ENCODE measurements around the gene ATP11A. TPM values are rescaled to one million over a fixed set of nuclear protein-coding genes. Genes with fewer than 3 reads are reported as not detected.

Gene ATP11A
- total and polyA plus RNA-seq, 9 donors: 6.6 to 72.7 (median 34.9) TPM

DNA sequence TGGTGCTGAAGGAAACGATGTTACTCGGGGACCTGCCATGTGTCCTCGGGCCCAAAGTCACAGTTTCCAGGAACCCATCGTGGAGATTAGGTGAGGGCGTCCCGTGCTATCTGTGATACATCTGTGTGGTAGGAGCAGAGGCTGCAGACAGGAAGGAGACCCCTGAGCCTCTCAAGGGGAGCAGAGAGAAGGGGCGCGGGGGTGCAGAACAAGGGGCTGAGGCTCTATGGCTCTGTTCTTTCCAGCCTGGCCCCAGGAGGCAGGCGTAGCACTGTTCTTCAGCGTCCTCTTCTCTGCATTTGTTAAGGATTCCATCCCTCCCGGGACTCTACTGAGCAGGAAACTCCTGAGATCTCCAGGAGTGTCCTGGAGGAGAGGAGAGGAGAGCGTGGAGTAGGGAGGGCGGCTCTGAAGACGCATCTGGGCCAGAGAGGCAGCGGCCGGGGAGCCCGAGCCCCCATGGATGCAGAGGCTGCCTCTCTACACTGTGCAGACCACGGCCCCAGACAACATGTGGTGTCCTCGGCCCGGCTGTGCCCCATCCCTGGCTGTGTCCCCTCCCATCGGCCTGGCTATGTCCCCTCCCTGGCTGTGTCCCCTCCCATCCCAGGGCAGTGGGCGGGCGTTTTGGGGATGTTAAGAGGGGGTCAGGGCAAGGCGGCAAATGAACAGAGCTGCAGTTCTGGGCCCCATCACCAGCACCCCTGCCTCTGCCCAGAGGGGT is 118.0 kb downstream of the ATP11A start:
- no peak for DNase-seq
- no peaks in the 10 kb centered on the region for H3K9me3 ChIP-seq

DNA sequence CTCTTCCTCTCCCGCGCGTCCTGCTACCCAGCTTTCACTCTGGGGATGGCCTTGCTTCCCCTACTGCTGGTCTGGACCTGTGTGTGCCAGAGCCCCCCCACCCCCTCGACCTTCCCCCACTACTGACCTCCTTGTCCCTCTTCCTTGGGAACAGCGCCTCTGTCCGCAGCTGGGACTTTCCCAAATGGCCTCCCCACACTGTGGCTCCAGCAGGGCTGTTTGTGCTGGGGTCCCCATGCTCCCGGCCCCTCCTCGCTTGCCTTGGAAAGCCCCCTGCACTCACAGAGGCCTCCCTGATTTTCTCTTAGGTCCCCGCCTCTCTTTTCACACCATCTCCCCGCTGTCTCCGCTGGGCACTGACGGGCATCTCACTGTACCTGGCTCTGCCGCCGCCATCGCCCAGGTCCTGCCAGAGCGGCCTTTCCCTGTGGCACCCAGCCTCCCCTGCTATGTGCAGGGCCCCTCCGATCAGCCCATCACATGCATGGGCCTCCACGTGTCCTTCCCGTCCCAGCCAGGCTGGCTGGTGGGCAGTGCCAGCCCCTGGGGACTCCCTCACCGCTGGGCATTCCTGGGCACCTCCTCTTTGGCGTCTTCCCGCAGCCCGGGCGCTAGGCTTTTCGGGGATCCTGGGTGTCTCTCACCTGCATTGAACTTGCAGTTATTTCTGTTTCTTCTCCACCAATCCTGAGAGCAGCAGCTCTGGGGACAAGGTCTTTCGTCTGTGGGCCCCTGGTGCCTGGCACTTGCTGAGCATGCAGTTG is 118.7 kb downstream of the ATP11A start:
- Histone ChIP-seq H3K9me3 (no peaks in the 10 kb centered on the region), H3K27ac (no peak overlapping the region), H3K27me3 (no peaks in the 10 kb centered on the region), H3K4me1 (ENCODE audit: insufficient read depth) (no peaks in the 10 kb centered on the region), H3K36me3 (no peaks in the 10 kb centered on the region), H3K4me3 (no peak overlapping the region)
- intact Hi-C loops (cut with DNase I): no loop called here
- TF ChIP-seq, protein P1, sequence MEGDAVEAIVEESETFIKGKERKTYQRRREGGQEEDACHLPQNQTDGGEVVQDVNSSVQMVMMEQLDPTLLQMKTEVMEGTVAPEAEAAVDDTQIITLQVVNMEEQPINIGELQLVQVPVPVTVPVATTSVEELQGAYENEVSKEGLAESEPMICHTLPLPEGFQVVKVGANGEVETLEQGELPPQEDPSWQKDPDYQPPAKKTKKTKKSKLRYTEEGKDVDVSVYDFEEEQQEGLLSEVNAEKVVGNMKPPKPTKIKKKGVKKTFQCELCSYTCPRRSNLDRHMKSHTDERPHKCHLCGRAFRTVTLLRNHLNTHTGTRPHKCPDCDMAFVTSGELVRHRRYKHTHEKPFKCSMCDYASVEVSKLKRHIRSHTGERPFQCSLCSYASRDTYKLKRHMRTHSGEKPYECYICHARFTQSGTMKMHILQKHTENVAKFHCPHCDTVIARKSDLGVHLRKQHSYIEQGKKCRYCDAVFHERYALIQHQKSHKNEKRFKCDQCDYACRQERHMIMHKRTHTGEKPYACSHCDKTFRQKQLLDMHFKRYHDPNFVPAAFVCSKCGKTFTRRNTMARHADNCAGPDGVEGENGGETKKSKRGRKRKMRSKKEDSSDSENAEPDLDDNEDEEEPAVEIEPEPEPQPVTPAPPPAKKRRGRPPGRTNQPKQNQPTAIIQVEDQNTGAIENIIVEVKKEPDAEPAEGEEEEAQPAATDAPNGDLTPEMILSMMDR (IDR thresholded peaks at IDR 0.05): no peak
- no peak for TF ChIP-seq EP300 (IDR thresholded peaks at IDR 0.05)
- no peak for TF ChIP-seq POLR2A (IDR thresholded peaks at IDR 0.05)
- 91 to 93% (median 92%) methylated on average over 26 of the region's 26 CpGs for WGBS, 3 donors
- no peak for DNase-seq

More for the DNA sequence above, 118.0 kb downstream of the ATP11A start:
- 93 to 95% (median 93%) methylated on average over 24 of the region's 24 CpGs for WGBS, 3 donors
- no peaks in the 10 kb centered on the region for H3K27me3 ChIP-seq
- no peak overlapping the region for H3K4me3 ChIP-seq
- TF ChIP-seq POLR2A (IDR thresholded peaks at IDR 0.05) (no peak), EP300 (IDR thresholded peaks at IDR 0.05) (no peak)
- TF ChIP-seq, protein P1 (IDR thresholded peaks at IDR 0.05): no peak
- intact Hi-C loops (cut with DNase I): no loop called here
- H3K36me3 ChIP-seq: no peaks in the 10 kb centered on the region
- H3K27ac ChIP-seq: no peak overlapping the region
- no peaks in the 10 kb centered on the region for H3K4me1 ChIP-seq (ENCODE audit: insufficient read depth)

DNA sequence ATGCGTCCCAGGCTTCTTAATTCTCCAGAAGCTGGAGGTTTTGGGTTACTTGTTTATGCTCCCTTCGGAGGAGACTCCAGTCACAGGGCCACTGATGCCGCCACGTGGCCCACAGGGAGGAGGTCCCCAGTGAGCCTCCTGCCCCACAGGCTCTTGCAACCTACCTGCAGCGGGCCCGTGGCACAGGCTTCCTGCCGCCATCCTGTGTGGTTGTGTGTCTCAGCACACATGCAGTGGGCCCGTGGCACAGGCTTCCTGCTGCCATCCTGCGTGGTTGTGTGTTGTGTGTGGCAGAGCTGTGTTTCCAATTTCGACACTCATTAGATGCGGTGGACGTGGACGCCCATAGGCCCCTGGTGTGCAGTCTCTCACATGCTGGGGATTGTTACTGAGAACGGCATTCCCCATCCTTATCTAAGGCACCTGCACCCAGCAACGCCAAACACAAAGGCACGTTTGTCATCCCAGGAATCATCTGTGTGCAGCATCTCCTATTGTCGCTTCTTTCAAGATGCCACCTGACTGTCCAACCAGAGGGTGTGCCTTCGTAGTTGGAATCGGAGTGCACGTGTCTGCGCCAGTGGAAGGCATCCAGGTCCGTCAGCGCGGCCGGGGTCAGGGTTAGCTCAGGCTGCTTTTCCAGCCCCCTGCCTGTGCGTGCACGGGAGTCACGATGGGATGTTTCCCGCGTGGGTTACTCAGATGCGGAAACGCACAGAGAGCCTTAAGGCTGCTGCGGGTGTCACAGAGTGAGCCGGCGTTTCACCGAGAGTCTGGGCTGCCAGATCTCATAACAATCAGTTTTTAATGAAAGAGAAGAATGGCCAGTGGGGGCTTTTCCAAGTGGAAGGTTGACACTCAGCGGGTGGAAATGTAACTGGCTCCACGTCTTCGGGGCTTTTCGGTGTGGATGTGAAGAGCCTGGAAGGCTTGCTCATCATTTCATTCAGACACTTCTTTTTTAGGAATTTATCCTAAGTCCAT is 119.8 kb downstream of the ATP11A start:
- intact Hi-C loops (cut with DNase I): no loop called here
- TF ChIP-seq EP300 (IDR thresholded peaks at IDR 0.05) (no peak), POLR2A (IDR thresholded peaks at IDR 0.05) (no peak)
- TF ChIP-seq, protein P1 (IDR thresholded peaks at IDR 0.05): no peak
- Histone ChIP-seq H3K4me1 (ENCODE audit: insufficient read depth) (no peaks in the 10 kb centered on the region), H3K9me3 (no peaks in the 10 kb centered on the region), H3K4me3 (no peak overlapping the region), H3K27ac (no peak overlapping the region), H3K36me3 (no peaks in the 10 kb centered on the region), H3K27me3 (no peaks in the 10 kb centered on the region)
- 94 to 97% (median 95%) methylated on average over 38 to 40 of the region's 40 CpGs for WGBS, 3 donors
- DNase-seq: no peak

DNA sequence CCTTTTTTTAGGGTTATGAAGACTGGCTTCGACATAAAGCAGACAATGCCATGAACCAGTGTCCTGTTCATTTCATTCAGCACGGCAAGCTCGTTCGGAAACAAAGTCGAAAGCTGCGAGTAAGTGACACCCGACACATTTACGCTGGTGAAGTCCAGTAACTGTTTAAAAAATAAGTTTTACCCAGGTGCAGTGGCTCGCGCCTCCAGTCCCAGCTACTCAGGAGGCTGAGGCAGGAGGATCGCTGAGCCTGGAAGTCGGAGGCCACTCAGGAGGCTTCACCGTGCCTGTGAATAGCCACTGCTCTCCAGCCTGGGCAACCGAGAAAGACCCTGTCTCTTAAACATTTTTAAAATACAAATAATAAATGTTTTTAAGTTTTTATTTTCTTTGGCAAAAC is 120.8 kb downstream of the ATP11A start:
- no peaks in the 10 kb centered on the region for H3K27me3 ChIP-seq
- H3K4me1 ChIP-seq (ENCODE audit: insufficient read depth): no peaks in the 10 kb centered on the region
- intact Hi-C loops (cut with DNase I): no loop called here
- 89 to 94% (median 90%) methylated on average over 14 of the region's 14 CpGs for WGBS, 3 donors
- no peak for TF ChIP-seq EP300 (IDR thresholded peaks at IDR 0.05)
- TF ChIP-seq, protein P1 (IDR thresholded peaks at IDR 0.05): no peak
- TF ChIP-seq POLR2A (IDR thresholded peaks at IDR 0.05): no peak
- H3K9me3 ChIP-seq: no peaks in the 10 kb centered on the region
- no peak overlapping the region for H3K4me3 ChIP-seq
- H3K27ac ChIP-seq: no peak overlapping the region
- H3K36me3 ChIP-seq: no peaks in the 10 kb centered on the region
- no peak for DNase-seq
